HL-60 (cell line): ENCODE results near the gene PHF14.

ENCODE experiments used
- DNase-seq, 2 experiments: peaks; one replicate each; pipeline ENCODE4 v3.0.0-alpha.2; 2010 to 2020; ENCODE audit warnings: low read depth in 1 of 2, low spot score in 1 of 2
- H3K27ac ChIP-seq: fragments of 250-450 bp; sonication (Bioruptor Pico); replicated peaks from 2 replicates; pipeline ENCODE4 v1.5.1; 2020; ENCODE audit warnings: mild to moderate bottlenecking, moderate library complexity
- H3K27me3 ChIP-seq: fragments of 250-450 bp; sonication (Bioruptor Pico); 2 replicates; pipeline ENCODE4 v1.5.1; 2021; ENCODE audit warnings: mild to moderate bottlenecking, moderate library complexity; ENCODE audit not compliant: insufficient read depth, poor library complexity, severe bottlenecking
- H3K4me3 ChIP-seq: replicated peaks from 2 replicates; pipeline ENCODE4 v1.5.1; 2011; ENCODE audit warnings: mild to moderate bottlenecking, control low read depth, low read length; ENCODE audit not compliant: insufficient read depth
- CTCF ChIP-seq: IDR thresholded peaks from one replicate; pipeline ENCODE4 v1.5.1; 2011; ENCODE audit warnings: low read length, control low read depth, inconsistent platforms; ENCODE audit not compliant: insufficient read depth
- GABPA ChIP-seq: IDR thresholded peaks from 2 replicates; pipeline ENCODE4 v1.6.1; 2012; ENCODE audit warnings: low read depth
- POLR2AphosphoS5 ChIP-seq: IDR thresholded peaks from 2 replicates; pipeline ENCODE4 v1.6.1; 2012; ENCODE audit warnings: low read depth
- REST ChIP-seq: IDR thresholded peaks from 2 replicates; pipeline ENCODE4 v1.6.1; 2012; ENCODE audit warnings: low read depth; ENCODE audit not compliant: insufficient replicate concordance
- SPI1 ChIP-seq: IDR thresholded peaks from 2 replicates; pipeline ENCODE4 v1.6.1; 2012; ENCODE audit warnings: low read depth, mild to moderate bottlenecking, borderline replicate concordance

PHF14 gene

GRCh38 chr7:11193131-11193867 is 219.6 kb downstream of the PHF14 start:
- no peak for TF ChIP-seq SPI1
- TF ChIP-seq POLR2AphosphoS5, result no peak
- TF ChIP-seq GABPA, result no peak
- TF ChIP-seq REST, result no peak
- no peak for TF ChIP-seq CTCF
- Histone ChIP-seq H3K27ac (no peak overlapping the region), H3K4me3 (no peak overlapping the region), H3K27me3 (no peaks in the 10 kb centered on the region)
- no peak for DNase-seq

- H3K27me3 ChIP-seq, result no peaks in the 10 kb centered on the region
- DNase-seq, result no peak
- no peak for TF ChIP-seq SPI1
- no peak for TF ChIP-seq GABPA
- TF ChIP-seq POLR2AphosphoS5, result no peak
- no peak overlapping the region for H3K4me3 ChIP-seq
- no peak overlapping the region for H3K27ac ChIP-seq
Measured at GRCh38 chr7:11193888-11194287, 220.2 kb downstream of the PHF14 start.

- Histone ChIP-seq H3K27ac (no peak overlapping the region), H3K27me3 (no peaks in the 10 kb centered on the region), H3K4me3 (no peak overlapping the region)
Measured at GRCh38 chr7:11194492-11194891, 220.8 kb downstream of the PHF14 start.

More at GRCh38 chr7:11194492-11194891, 220.8 kb downstream of the PHF14 start:
- DNase-seq, result no peak
- TF ChIP-seq CTCF (no peak), GABPA (no peak), POLR2AphosphoS5 (no peak), SPI1 (no peak), REST (no peak)
